ENCODE data around the gene CREM.

DNA sequence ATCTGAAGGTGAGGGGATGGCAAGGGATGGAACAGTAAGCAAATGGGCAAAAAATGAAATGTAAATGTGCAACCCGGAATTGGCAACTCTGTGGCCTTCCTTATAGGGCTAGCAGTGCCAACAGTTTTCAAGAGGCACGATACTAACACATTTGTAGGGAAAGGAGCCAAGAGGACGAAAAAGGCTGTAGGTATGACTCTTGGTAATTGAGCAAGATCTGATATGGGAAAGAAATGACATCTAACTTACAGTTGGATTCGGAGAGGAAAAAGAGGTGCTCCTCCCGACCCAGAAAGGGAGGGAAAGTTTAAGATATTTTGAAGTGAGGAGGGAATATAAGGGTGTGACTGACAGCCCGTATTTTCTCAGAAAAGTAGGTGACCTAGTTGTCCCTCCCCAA is 2.1 kb upstream of the CREM start:
- TF ChIP-seq POLR2A (IDR thresholded peaks at IDR 0.05), result no peak
- TF ChIP-seq, protein P1, sequence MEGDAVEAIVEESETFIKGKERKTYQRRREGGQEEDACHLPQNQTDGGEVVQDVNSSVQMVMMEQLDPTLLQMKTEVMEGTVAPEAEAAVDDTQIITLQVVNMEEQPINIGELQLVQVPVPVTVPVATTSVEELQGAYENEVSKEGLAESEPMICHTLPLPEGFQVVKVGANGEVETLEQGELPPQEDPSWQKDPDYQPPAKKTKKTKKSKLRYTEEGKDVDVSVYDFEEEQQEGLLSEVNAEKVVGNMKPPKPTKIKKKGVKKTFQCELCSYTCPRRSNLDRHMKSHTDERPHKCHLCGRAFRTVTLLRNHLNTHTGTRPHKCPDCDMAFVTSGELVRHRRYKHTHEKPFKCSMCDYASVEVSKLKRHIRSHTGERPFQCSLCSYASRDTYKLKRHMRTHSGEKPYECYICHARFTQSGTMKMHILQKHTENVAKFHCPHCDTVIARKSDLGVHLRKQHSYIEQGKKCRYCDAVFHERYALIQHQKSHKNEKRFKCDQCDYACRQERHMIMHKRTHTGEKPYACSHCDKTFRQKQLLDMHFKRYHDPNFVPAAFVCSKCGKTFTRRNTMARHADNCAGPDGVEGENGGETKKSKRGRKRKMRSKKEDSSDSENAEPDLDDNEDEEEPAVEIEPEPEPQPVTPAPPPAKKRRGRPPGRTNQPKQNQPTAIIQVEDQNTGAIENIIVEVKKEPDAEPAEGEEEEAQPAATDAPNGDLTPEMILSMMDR (IDR thresholded peaks at IDR 0.05), result no peak
- TF ChIP-seq EP300 (IDR thresholded peaks at IDR 0.05), result no peak
